Hypothalamus (tissue), 51 donors: ENCODE results near the gene OR51B6.
"Not testable (repeated sequence)": the region's sequence is repeated elsewhere in the genome, so short reads cannot be mapped to it uniquely, and the experiment has no call there.

Experiments used
- DNase-seq, 51 donors: peaks; one replicate each; lab custom pipeline; 2025; lab: John Stamatoyannopoulos, UW

Gene OR51B6, protein sequence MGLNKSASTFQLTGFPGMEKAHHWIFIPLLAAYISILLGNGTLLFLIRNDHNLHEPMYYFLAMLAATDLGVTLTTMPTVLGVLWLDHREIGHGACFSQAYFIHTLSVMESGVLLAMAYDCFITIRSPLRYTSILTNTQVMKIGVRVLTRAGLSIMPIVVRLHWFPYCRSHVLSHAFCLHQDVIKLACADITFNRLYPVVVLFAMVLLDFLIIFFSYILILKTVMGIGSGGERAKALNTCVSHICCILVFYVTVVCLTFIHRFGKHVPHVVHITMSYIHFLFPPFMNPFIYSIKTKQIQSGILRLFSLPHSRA

DNA sequence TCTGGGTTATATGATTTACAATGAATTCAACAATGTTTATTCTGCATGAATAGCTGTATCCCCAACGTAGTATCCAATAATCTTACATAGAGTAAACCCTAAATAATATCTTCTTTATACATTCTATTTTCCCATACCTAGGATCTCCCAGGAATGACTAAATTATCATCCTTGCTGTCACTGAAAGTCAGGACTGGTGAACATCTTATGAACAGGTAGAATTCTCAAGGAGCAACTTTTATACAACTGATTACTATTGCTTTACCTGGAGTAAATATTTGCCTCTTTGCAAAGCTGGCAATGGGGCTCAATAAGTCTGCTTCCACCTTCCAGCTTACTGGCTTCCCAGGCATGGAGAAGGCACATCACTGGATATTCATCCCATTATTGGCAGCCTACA is at the start of gene OR51B6:
TSS of gene OR51B6 (plus strand) at position 301 of the 400 bp plus-strand sequence. CDS start at position 301, 0 bp downstream.
- no peak for DNase-seq

DNA sequence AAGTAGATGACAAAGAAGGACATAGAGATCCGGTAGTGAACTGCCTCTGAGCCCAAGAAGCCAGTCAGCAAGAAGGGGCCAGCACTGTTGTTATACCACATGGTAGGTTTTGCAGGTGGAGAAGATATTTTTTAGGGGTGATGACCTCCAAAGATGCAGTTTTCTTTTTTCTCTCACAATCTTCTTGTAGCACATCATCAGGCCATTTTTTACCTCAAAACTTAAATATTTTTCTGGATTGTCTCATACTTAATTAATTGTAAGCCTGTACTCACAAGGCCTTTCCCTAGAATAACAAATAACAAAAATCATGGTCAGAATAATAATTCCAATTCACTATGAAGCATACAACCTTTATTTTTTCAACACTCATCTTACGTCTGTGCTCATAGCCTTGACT is 49.5 kb upstream of the OR51B6 start, which contains the start of gene OR51B4:
TSS of gene OR51B4 (minus strand) at position 101 of the 400 bp plus-strand sequence. CDS start at position 101, 0 bp downstream.
- no peak for DNase-seq

DNA sequence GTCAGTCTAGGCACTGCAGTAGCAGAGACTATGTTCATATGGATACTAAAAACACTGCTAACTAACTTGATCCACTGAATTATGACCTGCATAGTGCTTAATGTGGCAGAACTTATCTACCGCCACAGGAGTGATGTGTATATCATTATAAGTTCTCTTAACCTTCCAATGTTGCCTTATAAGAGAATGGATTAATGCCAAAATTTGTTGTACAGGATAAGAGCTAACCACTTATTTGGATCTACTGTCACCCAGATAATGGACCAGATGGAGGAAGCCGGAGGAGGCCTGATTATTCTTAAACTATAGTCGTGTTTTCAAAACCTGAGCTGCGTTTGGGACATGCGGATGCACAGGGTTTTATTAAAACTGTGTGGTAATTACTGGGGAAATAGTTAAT is 47.7 kb upstream of the OR51B6 start:
- no peak for DNase-seq

DNA sequence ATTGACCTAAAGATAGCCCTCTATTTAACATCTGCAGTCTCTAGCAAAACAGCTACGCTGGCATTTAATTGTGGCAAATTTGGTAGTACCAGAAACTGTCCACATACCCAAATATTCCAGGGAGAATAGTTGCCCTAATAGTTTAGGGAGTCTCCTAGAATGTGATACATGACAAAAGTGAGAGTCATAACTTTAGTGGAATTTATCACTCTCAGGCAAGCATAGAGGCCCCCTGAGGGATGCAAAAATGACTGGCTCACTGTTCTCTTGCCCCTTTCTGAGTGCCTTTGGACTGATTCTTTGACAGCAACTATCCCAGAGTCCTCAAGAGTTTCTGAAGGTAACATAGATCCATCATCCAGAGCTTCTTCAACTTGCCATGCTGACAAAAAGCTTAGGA is 47.3 kb upstream of the OR51B6 start:
- DNase-seq: no peak

DNA sequence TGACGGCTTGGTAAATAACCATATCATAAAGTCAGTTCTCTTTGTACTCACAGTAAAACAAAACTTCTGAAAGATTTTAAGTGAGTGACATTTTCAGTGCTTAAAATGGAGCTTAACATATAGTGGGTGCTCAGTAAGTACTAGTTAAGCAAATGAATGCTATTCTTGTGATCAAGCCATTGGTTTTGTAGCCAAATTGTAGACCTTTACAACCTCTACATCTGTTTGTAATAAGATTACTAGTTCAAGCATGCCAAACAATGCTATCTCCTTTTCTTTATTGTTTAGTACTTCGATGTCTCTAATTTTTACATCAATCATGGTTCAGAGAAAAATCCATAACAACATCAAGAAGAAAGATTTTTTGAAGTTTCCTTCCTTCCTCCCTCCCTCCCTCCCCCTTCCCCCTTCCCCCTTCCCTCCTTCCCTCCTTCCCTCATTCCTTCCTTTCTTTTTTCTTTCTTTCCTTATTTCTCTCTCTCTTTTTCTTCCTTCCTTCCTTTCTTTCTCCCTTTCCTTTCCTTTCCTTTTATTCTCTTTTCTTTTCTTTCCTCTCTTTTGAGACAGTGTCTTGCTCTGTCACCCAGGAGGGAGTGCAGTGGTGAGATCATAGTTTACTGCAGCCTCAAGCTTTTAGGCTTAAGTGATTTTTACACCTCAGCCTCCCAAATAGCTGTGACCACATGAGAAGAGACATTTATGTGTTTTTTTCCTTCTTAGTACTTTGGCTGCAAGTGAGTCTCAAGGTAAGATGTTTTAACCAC is 43.9 kb upstream of the OR51B6 start:
- no peak for DNase-seq

DNA sequence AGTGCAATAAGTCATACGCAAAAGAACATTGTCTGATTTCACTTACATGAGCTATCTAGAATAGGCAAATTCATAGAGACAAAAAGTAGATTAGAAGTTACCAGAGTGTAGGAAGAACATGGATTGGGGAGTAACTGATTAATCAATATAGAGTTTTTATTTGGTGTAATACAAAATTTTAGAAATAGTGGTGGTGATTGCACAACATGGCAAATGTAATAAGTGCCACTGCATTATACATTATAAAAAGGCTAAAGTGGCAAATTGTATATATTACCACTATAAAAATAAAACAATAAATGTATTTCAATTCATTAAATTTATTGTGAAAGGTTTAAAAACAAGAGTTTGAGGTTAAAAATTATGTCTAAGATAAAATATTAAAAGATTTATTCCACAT is 40.9 kb upstream of the OR51B6 start:
- DNase-seq: no peak

DNA sequence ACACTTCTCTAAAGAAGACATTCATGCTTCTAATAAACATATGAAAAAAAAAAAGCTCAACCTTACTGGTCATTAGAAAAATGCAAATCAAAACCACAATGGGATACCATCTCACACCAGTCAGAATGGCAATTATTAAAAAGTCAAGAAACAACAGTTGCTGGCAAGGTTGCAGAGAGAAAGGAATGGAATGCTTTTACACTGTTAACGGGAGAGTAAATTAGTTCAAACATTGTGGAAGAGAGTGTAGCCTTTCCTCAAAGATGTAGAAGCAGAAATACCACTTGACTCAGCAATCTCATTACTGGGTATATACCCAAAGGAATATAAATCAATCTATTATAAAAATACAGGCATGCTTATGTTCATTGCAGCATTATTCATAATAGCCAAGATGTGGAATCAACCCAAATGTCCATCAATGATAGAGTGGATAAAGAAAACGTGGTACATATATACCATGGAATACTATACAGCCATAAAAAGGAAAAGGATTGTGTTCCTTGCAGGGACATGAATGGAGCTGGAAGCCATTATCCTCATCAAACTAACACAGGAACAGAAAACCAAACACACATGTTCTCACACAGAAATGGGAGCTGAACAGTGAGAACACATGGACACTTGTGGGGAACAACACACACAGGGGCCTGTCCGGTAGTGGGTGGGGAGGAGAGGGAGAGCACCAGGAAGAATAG is 37.8 kb upstream of the OR51B6 start:
- not testable (repeated sequence) for DNase-seq

DNA sequence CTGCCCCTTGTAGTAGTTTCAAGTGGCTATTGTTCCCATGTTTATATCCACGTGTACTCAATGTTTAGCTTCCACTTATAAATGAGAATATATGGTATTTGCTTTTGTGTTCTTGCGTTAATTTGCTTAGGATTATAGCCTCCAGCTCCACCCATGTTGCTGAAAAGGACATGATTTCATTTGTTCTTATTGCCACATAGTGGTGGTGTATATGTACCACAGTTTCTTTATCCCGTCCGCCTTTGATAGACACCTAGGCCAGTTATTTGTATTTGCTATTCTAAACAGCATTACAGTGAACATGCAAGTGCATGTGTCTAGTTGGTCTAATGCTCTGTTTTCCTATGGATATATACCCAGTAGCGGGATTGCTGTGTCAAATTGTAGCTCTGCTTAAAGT is 34.0 kb upstream of the OR51B6 start:
- DNase-seq: no peak

DNA sequence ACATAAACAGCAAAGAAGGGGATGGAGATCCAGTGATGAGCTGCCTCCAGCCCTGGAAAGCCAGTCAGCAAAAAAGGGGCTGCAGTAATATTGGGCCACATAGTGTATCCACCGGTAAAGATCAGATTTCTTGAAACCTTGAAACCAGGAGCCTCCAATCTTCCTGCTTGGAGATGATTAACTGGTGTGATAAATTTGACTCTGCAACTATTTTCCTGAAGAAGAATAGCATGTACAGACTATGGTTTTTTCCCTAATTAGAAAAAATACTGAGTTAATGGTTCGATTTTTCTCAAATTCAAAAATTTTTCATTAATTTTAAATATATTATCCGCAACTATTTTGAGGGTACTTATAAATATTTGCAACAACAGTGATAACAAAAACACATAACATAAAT is 27.1 kb upstream of the OR51B6 start, which contains the start of gene OR51B2:
TSS of gene OR51B2 (minus strand) at position 101 of the 400 bp plus-strand sequence. CDS start at position 101, 0 bp downstream.
- DNase-seq: no peak

DNA sequence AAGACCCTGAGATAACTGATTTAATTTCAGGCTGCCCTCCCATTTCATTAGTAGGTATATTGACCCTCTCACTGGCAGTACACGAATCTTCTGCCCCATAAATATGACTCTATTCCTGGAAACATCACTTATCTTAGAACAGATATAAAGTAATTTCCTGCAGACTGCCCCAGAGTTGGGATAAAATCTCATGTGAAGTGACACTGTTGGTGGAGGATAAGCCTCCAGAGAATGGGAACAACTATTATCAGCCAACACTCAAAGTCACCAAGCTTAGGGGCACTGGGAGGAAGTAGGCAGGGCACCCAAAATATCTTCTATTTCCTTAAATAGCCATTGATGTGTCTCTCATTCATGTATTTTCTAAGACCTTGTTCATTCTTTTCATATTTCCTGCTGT is 16.1 kb upstream of the OR51B6 start:
- DNase-seq: no peak

DNA sequence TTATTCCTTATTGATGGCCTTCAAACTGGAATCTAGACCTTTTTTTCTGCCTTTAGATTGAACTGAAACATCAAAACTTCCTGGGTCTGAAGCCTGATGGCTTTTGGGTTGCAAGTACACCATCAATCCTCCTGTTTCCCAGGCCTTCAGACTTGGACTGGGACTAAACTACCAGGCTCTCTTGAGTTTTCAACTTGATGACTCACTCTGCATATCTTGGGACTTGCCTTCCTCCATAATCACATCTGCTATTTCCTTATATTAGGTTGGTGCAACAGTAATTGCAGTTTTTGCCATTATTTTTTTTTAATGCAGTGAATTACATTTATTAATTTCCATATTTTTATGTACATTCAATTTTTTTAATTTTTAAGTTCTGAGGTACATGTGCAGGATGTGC is 15.0 kb upstream of the OR51B6 start:
- DNase-seq: no peak

DNA sequence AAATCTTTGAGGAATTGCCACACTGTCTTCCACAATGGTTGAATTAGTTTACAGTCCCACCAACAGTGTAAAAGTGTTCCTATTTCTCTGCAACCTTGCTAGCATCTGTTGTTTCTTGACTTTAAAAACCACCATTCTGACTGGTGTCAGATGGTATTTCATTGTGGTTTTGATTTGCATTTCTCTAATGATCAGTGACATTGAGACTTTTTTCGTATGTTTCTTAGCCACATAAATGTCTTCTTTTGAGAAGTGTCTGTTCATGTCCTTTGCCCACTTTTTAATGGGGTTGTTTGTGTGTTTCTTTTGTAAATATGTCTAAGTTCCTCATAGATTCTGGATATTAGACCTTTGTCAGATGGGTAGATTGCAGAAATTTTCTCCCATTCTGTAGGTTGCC is 14.1 kb upstream of the OR51B6 start:
- DNase-seq: not testable (repeated sequence)

DNA sequence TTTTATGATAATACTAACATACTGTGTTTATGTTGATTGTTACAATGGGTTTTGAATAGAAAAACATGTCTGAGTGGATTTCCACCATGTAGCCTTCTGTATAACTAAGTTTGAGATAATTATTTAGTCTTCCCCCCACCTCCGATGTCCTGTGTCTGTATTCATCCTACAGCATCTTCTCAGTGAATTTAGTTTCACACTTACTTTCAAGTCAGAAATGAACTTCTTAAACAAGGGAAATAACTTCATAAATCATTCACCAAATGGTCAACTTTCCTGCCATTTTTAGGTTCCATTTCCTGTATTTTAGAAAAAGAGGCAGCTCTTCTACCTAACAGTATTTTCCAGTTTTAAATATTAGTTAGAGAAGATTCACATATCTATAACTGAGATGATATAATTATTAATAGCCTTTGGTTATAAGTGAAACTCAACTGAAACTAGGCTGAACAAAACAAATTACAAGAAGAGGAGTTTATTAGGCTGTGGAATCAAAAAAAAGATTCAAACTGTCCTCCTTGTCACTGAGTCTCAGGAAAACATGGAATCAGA is 11.5 kb upstream of the OR51B6 start:
- DNase-seq: no peak

DNA sequence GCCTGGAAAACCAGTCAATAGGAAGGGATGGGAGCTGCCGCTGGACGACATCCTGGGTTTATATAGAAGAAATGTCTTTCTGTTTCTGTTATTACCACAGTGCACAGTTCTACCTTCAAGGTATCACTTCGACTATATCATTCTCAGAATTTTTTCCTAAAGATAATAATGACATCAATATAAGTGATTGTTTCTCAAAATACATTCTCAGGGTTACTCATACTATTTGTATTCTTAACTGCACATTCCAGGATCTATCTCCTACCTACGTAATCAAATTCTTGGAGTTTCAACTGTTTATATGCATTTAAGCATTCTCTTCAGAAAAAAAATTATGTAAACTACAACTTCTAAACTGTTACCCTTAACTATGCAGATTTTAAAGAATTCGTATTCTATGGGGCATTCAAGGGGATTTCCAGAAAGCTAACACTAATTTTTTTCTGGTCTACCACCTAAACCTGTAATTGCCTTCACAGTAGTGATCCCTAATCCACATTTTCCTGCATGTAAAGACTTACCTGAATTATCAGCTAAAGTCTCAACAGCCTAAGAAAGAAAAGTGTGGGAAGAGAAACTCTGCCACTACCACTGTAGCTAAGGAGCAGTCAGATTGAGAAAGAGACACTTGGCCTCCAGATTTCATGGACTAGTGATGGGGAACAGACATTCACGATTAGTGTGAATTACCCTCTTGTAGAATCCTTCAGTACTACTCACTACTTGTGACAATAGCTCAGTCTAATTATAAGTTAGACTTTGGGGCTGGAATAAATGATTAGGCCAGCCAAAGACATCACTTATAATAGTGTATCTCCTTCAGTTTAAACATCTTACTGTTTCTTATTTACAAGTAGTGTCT is 7.6 kb upstream of the OR51B6 start, which contains the start of gene OR51B5:
TSS of gene OR51B5 (minus strand) at position 51 of the 862 bp plus-strand sequence. CDS start at position 51, 0 bp downstream.
- DNase-seq: no peak

DNA sequence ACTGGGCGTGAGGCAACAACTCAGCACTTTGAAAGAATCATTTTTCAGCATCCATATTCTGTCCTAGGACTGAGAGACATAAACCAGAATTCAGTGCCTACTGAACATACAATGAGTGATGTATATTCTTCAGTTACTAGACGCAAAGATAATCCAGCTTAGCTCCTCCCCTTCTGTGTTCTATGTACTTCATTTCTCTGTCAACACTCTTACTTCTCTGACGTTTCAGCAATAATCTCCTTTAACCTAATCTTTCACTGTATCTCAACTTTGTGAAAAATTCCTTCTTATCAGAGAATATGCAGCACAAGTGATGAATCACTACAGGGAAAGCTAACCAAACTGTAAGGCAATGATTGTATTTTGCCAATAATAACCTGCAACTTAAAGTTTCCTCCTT is 5.5 kb upstream of the OR51B6 start:
- DNase-seq: no peak

DNA sequence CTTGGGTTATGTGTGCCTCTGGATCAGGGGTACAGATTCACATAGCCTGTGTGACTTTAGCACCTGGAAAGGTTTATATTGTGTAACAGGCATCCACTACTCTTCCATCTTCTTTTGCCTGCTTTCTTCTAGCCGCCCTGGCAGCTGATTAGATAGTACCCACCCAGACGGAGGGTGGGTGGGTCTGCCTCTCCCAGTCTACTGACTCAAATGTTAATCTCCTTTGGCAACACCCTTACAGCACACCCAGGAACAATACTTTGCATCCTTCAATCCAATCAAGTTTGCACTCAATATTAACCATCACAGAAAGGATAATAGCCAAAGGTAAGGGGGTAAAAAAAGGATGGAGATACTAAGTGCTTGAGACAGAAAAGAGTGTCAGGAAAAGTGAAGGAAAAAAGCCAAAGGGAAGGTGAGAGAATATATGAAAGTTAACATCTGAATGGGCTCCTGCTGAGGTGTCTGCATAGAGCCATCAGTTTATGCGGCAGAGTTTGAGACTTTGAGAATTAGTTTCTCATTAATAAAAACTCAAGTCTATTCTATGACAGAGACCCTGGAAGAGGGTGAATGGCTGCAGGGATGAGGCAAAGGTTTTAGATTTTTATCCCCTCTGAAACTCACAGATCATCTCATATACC is 2.6 kb upstream of the OR51B6 start:
- no peak for DNase-seq

DNA sequence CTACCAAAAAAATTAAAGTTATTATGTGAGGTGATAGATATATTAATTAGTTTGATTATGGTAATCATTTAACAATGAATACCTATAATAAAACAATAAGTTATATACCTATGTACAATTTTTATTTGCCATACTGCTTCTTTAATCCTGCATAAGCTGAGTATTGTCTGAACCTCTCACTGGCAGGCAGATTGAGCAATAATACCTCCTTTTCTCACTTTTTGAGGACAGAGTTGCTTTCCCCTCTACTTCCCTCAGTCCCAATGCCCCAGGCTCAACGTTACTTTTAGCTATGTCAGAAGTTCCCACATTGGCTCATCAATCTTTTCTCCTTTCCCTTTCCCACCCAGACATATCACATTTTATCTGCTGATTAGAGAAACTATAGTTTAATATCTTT is 1.8 kb upstream of the OR51B6 start:
- no peak for DNase-seq

DNA sequence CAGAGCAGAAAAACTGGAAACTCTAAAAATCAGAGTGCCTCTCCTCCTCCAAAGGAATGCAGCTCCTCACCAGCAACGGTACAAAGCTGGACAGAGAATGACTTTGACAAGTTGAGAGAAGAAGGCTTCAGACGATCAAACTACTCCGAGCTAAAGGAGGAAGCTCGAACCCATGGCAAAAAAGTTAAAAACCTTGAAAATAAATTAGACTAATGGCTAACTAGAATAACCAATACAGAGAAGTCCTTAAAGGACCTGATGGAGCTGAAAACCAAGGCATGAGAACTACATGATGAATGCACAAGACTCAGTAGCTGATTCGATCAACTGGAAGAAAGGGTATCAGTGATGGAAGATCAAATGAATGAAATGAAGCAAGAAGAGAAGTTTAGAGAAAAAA is 4.7 kb downstream of the OR51B6 start:
- not testable (repeated sequence) for DNase-seq

DNA sequence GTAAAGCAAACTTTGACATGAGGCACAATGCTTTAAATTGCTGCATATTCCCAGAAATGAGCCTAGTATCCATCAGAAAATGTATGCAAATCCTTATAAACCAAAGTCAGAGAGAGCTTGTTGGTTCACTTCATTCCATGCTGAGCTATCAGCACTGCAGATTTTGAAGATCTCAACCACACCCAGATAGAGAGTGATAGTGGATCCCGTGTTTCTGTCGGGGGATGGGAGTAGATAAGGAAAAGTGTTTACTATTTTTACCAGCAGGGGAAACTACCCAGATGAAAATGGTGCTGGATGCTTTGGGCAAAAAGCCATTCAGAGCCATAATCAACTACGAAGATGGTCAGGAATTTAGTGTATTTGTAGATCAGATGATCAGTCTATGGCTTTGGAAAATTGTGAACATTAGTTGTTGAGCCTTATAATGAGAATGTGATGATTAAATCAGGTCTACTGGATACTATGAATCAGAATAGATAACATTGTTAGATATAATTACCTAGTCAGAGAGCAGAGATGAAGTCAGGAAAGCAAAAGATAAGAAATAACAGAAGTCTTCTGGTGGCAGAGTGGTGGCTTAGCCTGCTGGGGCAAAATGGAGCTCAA is 10.8 kb downstream of the OR51B6 start:
- DNase-seq: no peak
